ENCODE data around the gene NID2.

Gene NID2

GRCh38 chr14:52055167-52055566, 13.7 kb downstream of the NID2 start:
- in situ Hi-C loops (cut with HindIII; ENCODE audit: low sequenced_read_pairs), result no loop called here

- in situ Hi-C loops (cut with HindIII; ENCODE audit: low sequenced_read_pairs), result loop anchor here (5.0 kb wide), 1 partner anchor 57 kb away; no protein-coding TSS in a partner anchor
Measured at GRCh38 chr14:52054678-52055077, 14.2 kb downstream of the NID2 start.

GRCh38 chr14:52053044-52053443, 15.8 kb downstream of the NID2 start:
- in situ Hi-C loops (cut with HindIII; ENCODE audit: low sequenced_read_pairs), result loop anchor here (5.0 kb wide), 1 partner anchor 56 kb away; no protein-coding TSS in a partner anchor

- in situ Hi-C loops (cut with HindIII; ENCODE audit: low sequenced_read_pairs), result loop anchor here (5.0 kb wide), 1 partner anchor 55 kb away; no protein-coding TSS in a partner anchor
Measured at GRCh38 chr14:52052288-52052943, 16.4 kb downstream of the NID2 start.

- in situ Hi-C loops (cut with HindIII; ENCODE audit: low sequenced_read_pairs), result loop anchor here (5.0 kb wide), 1 partner anchor 55 kb away; no protein-coding TSS in a partner anchor
Measured at GRCh38 chr14:52051871-52052270, 17.0 kb downstream of the NID2 start.

- in situ Hi-C loops (cut with HindIII; ENCODE audit: low sequenced_read_pairs), result loop anchor here (5.0 kb wide), 1 partner anchor 54 kb away; no protein-coding TSS in a partner anchor
Measured at GRCh38 chr14:52051251-52051650, 17.6 kb downstream of the NID2 start.

GRCh38 chr14:52049721-52050588, 18.9 kb downstream of the NID2 start:
- in situ Hi-C loops (cut with HindIII; ENCODE audit: low sequenced_read_pairs), result loop anchor here (5.0 kb wide), 1 partner anchor 53 kb away; no protein-coding TSS in a partner anchor

- in situ Hi-C loops (cut with HindIII; ENCODE audit: low sequenced_read_pairs), result no loop called here
Measured at GRCh38 chr14:52049271-52049670, 19.6 kb downstream of the NID2 start.

GRCh38 chr14:52048641-52049204, 20.1 kb downstream of the NID2 start:
- in situ Hi-C loops (cut with HindIII; ENCODE audit: low sequenced_read_pairs), result no loop called here

- in situ Hi-C loops (cut with HindIII; ENCODE audit: low sequenced_read_pairs), result no loop called here
Measured at GRCh38 chr14:52048116-52048515, 20.7 kb downstream of the NID2 start.

GRCh38 chr14:52046376-52046917, 22.4 kb downstream of the NID2 start:
- in situ Hi-C loops (cut with HindIII; ENCODE audit: low sequenced_read_pairs), result no loop called here

GRCh38 chr14:52044791-52045522, 23.9 kb downstream of the NID2 start:
- in situ Hi-C loops (cut with HindIII; ENCODE audit: low sequenced_read_pairs), result no loop called here

GRCh38 chr14:52043690-52044089, 25.2 kb downstream of the NID2 start:
- in situ Hi-C loops (cut with HindIII; ENCODE audit: low sequenced_read_pairs), result no loop called here

- in situ Hi-C loops (cut with HindIII; ENCODE audit: low sequenced_read_pairs), result no loop called here
Measured at GRCh38 chr14:52042371-52043289, 26.2 kb downstream of the NID2 start.

GRCh38 chr14:52040598-52040997, 28.3 kb downstream of the NID2 start:
- in situ Hi-C loops (cut with HindIII; ENCODE audit: low sequenced_read_pairs), result no loop called here

- in situ Hi-C loops (cut with HindIII; ENCODE audit: low sequenced_read_pairs), result no loop called here
Measured at GRCh38 chr14:52039124-52039815, 29.6 kb downstream of the NID2 start.

- in situ Hi-C loops (cut with HindIII; ENCODE audit: low sequenced_read_pairs), result no loop called here
Measured at GRCh38 chr14:52033101-52033642, 35.7 kb downstream of the NID2 start.

- in situ Hi-C loops (cut with HindIII; ENCODE audit: low sequenced_read_pairs), result no loop called here
Measured at GRCh38 chr14:52032204-52032801, 36.6 kb downstream of the NID2 start.

Measured in endothelial cell of hepatic sinusoid (primary cell).